Measurements from ENCODE around the gene ZBED2. TPM values are rescaled to one million over a fixed set of nuclear protein-coding genes. Genes with fewer than 3 reads are reported as not detected.
"Not testable (repeated sequence)": the region's sequence is repeated elsewhere in the genome, so short reads cannot be mapped to it uniquely, and the experiment has no call there.

Gene ZBED2, protein sequence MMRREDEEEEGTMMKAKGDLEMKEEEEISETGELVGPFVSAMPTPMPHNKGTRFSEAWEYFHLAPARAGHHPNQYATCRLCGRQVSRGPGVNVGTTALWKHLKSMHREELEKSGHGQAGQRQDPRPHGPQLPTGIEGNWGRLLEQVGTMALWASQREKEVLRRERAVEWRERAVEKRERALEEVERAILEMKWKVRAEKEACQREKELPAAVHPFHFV
- total RNA-seq, result not detected

DNA sequence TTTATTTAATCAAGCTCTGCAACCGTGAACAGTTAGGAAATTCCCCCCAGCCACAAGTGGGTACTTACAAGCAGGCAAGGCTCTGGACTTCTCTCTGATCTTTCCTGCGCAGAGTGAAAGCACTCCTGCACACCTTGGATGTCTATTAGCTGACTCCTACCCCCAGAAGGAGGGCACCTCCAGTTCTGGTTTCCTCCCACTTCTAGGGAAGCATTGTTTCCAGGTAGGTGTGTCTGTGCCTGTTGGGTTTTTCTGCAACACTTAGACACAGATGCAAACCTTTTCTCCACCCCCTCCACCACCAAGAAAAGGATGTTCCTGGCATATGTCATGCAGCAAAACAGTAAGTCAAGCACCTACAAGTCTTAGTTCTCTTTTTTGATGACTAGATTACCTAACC lies at the start of gene ZBED2:
TSS of gene ZBED2 (minus strand) at position 115 of the 400 bp plus-strand sequence. CDS start 1,145 bp downstream, outside the sequence.
- intact Hi-C loops (cut with DNase I), result no loop called here
- DNase-seq (ENCODE audit: low spot score), result no peak
- ATAC-seq, result no peak

DNA sequence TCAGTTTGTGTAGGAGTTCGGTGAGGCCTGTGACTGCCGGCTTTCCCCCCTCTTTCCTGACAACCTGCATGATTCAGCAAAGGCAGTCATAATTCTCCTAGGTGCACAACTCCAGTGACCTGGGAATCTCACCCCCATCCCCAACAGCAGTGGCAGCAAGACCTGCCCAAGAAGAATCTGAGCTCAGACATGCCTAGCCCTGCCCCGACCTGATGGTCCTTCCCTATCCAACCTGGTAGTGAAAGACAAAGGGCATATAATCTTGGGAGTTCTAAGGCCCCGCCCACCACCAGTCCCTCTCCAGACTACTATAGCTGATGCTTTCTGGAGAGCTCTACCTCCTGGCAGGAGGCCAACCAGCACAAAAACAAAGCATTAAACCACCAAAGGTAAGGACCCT lies 44.2 kb upstream of the ZBED2 start:
- DNase-seq (ENCODE audit: low spot score), result no peak
- intact Hi-C loops (cut with DNase I), result no loop called here
- no peak for ATAC-seq

DNA sequence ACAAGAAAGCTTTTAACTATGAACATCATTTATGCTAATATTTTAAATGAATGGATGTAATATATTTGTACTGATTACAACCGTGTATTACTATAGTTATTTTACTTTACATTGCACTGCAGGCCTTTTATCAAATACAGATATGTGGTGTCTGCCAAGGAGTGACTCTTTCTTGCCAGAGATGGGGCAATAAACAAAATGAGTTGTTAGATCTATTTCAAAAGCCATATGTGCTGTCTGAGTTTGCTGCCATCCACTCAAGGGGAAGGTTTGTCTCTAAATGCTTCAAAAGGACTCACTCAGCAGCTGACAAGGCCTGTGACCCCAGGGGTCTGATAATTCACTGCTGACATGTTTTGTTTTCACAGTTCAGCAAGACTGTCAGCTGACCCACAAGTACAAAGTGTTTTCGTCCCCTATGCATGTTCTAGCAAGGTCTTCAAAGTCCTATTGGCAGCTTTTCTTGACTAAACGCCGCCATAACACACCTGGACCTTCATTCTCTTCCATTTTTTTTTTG lies 41.3 kb upstream of the ZBED2 start:
- ATAC-seq, result no peak
- intact Hi-C loops (cut with DNase I), result no loop called here
- DNase-seq (ENCODE audit: low spot score), result no peak

DNA sequence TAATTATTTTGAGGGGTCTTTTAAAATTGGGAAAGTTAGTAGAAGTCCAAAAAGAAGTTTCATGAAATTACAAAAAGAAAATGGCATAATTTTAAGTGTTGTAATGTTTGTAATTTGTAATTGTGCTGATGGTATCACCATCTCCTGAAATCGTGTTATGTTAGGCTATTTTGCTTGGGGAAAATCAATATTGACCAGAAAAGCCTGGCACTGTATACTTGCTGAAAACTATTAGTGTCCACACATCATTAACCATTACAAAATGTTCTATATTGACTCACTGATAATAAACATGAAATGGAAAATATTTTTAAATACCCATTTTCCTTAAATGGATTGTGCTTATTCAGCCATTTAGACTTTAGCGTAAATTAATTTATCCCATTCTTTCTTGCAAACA lies 40.3 kb upstream of the ZBED2 start:
- DNase-seq (ENCODE audit: low spot score) (no peak), ATAC-seq (no peak)
- intact Hi-C loops (cut with DNase I), result no loop called here

DNA sequence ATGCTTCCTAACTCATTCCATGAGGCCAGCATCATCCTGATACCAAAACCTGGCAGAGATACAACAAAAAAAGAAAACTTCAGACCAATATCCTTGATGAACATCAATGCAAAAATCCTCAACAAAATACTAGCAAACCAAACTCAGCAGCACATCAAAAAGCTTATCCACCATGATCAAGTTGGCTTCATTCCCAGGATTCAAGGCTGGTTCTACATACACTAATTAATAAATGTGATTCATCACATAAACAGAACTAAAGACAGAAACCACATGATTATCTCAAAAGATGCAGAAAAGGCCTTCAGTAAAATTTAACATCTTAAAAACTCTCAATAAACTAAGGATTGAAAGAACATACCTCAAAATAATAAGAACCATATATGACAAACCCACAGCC lies 35.5 kb upstream of the ZBED2 start:
- ATAC-seq; DNase-seq (ENCODE audit: low spot score); intact Hi-C loops (cut with DNase I): not testable (repeated sequence)

DNA sequence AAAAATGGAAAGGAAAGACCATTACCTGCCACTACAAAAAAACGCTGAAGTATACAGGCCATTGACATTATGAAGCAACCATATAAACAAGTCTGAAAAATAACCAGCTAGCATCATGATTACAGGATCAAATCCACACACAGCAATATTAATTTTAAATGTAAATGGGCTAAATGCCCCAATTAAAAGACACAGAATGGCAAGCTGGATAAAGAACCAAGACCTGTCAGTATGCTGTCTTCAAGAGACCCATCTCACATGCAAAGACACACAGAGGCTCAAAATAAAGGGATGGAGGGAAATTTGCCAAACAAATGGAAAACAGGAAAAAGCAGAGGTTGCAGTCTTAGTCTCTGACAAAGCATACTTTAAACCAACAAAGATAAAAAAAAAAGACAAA lies 33.9 kb upstream of the ZBED2 start:
- intact Hi-C loops (cut with DNase I); DNase-seq (ENCODE audit: low spot score); ATAC-seq: not testable (repeated sequence)

DNA sequence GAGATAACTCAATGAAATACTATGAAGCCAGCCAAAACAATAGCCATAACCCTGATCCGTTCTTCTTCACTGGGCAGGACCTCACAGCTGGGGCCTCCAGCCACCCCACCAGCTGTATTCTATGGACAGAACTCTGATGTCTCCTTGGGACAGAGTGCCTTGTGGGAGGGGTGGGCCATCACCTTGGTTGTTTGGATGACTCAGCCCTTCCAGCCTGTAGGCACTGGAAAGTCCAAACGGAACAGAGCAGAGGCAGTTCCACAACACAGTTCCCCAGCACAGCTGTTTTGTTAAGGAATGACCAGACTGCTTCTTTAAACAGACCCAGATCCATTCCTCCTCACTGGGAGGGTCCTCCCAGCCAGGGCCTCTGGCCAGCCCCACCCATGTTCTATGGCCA lies 31.9 kb upstream of the ZBED2 start:
- DNase-seq (ENCODE audit: low spot score) (no peak), ATAC-seq (no peak)
- intact Hi-C loops (cut with DNase I), result no loop called here

DNA sequence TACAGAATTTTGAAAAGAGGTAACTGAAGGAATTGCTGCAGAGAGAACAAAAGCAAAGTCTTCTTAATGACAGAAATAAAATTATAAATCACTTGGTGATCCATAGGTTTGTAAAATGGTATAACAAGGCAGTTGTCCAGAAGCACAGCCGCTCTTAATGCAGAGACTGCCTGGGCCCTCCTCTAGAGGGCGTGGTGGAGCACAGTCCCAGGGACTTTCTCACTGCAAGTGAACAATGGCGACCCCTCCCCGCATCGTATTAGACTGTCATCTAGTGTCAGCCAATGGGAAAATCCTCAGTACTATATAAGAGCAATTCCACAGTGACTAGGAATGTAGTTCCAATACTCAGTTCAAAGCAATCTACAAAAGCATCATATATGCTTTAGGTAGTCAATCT lies 26.4 kb upstream of the ZBED2 start:
- intact Hi-C loops (cut with DNase I), result no loop called here
- no peak for DNase-seq (ENCODE audit: low spot score)
- no peak for ATAC-seq

DNA sequence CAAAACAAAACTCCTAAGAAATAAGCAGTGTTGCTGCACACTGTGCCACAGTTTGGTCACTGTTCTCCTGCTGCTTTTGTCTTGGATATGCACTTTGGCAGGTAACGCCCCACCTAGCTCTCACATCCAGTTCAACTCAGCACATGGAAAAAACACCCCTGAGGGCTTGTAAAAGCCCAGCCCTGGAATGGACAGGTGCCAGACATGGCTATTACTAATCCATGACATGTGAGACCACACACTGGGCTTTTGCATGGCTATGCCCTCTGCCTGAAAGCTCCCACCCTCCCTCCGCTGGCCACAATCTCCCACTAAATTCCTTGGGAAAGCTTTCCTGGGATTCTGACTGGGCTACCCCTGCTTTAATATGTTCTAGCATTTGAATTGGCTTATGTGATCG lies 24.7 kb upstream of the ZBED2 start:
- ATAC-seq (no peak), DNase-seq (ENCODE audit: low spot score) (no peak)
- intact Hi-C loops (cut with DNase I), result no loop called here

DNA sequence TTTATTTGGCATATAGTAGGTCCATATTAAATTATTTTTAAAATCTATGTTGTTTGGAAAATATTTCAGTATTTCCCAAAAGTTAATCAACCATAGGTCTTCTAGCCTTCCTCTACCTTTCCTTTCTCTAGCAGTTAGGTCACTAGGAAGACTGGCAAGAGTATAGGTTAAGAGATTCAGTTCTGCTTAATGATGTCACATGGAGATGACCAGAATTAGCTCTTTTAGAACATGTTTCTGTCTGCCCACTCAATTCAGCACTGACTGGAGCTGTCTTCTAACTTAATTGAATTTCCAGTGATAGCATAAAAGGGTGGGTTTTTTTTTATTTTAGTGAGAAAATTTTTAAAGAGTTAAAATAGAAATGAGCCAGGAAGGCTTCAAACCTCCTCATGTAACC lies 23.8 kb upstream of the ZBED2 start:
- ATAC-seq (no peak), DNase-seq (ENCODE audit: low spot score) (no peak)
- intact Hi-C loops (cut with DNase I), result no loop called here

DNA sequence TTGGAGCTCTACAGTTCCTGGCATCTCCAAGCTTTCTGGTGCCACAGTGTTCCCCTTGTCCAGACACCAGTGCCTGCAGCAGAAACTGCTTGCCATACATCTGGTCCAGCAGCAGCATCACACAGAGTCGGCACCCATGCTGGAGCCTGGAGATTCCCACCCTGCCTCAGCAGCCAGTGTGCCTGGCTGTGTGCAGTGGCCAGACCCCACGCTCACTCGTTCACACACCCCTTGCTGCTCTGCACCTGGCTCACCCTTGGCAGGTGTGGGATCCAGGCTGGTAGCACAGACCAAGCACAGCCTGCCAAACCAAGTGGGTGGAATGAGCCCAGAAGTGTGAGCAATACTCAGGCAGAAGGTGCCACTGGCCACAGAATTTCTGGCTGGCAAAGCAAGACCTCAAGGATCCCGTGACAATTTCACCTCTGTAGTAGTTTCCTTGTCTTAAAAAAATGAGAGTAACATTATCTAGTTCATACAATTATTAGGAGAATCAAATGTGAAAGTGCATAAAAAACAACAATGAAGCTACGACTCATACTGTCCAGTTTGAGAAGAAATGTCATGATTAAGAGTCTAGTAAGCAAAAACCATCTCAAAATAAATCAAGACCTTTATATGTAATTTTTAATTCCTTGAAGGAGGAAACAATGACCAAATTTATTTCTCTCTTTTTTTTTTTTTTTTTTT lies 22.9 kb upstream of the ZBED2 start:
- no peak for ATAC-seq
- DNase-seq (ENCODE audit: low spot score), result no peak
- intact Hi-C loops (cut with DNase I), result no loop called here

DNA sequence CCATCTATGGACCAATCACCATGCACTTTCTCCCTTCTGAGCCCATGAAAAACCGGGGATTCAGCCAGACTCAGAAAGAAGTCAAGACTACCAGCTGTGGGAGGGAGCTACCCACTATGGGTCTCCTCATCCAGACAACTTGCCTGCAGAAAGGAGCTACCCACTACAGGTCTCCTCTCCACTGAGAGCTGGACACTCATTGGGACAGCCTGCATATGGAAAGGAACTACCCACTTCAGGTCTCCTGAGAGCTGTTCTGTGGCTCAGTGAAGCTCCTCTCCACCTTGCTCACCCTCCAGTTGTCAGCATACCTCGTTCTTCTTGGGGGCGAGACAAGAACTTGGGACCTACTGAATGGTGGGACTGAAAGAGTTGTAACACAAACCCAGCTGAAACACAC lies 22.3 kb upstream of the ZBED2 start:
- no peak for DNase-seq (ENCODE audit: low spot score)
- ATAC-seq, result no peak
- intact Hi-C loops (cut with DNase I), result no loop called here

DNA sequence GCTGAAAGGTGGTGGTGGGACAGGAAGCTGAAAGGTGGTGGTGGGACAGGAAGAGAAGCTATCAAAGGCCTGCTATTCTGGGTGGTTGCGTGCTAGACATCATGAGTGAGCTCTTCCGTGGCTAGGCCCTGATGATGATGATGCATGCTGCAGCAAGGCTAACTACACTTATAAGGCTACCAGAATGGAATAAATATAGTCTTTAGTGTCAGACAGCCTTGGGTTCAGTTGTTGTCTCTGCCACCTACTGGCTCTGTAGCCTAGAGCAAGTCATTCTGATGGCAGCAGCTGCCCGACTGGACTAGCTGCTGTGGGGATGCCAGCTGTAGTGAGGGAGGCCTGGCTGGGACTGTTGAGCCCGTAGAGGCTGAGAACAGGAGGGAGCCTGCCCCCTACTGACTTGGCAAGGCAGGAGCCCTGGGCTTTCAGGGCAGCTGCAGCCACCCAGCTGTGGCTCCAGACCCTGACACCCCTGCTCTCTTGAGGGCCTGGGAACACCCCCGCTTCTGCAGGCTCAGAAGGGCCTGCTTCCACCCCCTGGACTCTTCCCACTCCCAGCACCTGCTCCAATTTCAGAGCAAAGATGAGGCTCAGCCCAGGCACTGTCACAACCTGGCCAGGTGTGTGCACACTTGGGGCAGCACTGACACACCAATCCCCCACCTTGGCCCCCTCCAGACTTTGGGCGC lies 21.4 kb upstream of the ZBED2 start:
- DNase-seq (ENCODE audit: low spot score), result no peak
- no peak for ATAC-seq
- intact Hi-C loops (cut with DNase I), result no loop called here

DNA sequence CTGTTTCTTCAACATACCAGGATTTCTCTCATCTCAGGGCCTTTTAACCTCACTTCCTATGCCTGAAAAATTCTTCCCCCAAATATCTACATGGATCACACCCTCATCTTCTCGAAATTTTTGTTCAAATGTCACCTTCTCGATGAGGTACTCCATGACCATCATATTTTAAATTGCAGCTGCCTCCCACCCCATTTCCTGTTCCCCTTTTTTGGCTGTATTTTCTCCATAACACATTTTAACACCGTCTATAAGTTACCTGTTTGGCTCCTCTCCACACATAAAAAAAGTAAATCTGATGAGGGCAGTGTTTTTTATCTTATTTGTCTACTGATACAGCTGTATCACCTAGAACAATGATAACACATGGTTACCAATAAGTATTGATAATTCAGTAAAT lies 20.7 kb upstream of the ZBED2 start:
- DNase-seq (ENCODE audit: low spot score), result no peak
- intact Hi-C loops (cut with DNase I), result no loop called here
- ATAC-seq, result no peak

DNA sequence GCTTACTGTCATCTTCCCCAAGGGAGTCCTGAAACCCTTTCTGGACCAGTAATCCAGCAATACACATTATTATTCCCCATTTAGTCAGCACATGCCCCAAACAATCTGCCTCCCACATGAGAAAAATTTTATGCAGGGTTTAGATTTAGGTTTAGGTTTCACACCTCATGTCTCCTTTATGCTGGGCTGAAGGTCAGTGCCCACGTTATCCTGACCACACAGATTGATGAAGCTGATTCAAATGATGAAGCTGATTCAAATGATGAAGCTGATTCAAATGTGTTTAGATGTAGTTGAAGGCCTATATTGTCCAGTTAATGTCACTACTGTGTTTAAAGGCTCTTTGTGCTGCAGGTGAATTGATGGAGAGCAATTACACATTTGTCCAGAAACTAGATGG lies 18.1 kb upstream of the ZBED2 start:
- ATAC-seq (no peak), DNase-seq (ENCODE audit: low spot score) (no peak)
- intact Hi-C loops (cut with DNase I), result no loop called here

DNA sequence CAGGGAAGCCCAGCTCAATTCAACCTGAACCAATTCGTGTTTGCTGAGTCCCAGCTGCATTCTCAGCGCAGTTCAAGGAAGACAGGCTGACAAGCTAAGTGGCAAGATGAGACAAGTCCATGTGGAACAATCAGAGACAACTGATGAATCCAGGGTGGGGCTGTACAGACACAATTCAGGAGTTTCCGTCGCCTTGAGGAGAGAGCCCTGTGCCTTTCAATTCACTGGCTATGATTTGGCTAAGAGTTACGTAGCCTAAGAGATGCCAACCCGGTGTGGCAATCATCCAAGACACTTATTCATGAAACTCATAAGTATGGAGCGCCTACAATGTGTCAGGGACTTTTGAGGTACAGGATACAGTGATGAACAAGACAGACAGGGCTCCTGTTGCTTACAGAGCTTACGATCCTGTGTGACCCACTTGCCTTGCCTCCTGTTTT lies 15.5 kb upstream of the ZBED2 start:
- intact Hi-C loops (cut with DNase I), result no loop called here
- ATAC-seq, result no peak
- no peak for DNase-seq (ENCODE audit: low spot score)

DNA sequence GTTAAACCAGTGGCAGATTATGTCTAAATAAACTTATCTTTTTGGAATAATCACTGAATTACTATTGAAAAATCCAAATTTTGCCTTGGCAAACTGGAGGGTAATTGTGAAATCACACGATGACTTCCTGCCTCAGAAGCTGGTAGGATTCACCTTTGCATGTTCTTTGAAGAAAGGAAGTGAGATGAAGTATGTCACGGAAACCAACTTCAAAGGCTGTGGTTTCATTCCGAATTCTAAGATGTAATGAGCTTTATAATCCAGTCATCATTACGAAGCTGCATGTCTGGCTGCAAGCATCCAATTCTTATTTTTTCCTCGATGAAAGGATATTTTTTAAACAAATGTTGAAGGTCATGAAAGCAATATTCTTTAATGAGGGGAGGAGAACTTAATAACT lies 15.0 kb upstream of the ZBED2 start:
- DNase-seq (ENCODE audit: low spot score) (no peak), ATAC-seq (no peak)
- intact Hi-C loops (cut with DNase I), result no loop called here

DNA sequence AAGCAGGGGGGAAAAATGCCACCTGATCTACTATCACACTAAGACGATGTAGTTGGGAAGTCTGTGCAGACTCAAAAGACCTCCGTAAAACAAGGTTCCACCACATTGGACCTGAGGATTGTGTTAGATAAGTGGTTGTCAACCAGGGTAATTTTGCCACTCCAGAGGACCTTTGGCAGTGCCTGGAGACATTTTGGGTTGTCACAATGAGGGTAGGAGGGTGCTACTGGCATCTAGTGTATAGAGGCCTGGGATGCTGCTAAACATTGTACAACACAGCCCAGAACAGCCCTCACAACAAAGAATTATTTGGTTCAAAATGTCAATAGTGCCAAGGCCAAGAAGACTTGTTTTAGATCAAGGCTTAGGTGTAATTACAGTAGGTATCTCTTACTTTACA lies 14.6 kb upstream of the ZBED2 start:
- DNase-seq (ENCODE audit: low spot score) (no peak), ATAC-seq (no peak)
- intact Hi-C loops (cut with DNase I), result no loop called here

DNA sequence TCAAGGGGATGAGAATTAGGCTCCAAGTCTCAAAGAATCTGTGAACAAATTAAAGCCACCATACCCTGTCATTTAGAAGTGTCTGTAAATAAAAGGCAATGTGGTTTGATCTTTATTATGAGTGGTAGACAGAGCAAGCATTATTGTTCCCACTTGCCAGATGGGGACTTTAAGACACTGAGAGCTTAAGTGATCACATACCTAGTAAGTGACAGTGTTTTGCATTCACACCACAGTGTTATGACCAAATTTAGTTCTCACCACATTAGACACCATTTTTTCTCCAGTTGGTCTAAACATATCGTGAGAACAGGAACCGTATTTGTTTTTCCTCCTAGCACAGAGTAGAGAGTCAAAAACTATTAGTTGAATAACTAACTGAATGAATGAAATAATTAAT lies 13.2 kb upstream of the ZBED2 start:
- ATAC-seq, result no peak
- DNase-seq (ENCODE audit: low spot score), result no peak
- intact Hi-C loops (cut with DNase I), result no loop called here

DNA sequence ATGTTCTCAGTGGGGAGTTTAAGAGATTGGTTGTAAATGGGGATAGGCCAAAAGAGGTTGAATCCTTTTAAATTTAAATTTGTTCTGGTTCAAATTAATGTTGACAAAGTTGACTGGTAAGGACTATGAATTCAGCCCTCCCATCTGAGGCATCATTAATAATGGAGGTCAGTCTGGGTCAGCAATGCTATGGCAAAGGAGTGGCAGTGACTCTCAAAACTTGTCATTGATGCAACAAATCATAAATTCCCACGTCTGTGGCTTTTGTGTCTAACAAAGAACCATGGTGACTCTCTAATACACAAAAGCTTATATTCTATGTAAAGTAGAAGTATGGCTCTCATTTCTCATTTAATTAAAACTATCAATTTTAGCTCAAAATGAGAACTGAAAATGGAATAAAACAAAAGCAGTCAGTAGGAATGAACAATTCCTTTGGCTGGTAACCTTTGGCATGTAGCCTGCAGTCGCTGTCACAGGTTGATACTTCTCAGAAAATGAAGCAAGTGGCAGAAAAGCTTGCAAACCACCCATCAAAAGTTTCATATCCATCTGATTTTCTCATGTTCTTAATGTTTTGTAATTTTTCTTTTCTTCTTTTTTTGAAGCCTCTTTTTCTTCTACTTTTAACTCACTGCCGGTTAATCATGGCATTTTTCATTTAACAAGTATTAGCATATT lies 12.2 kb upstream of the ZBED2 start:
- intact Hi-C loops (cut with DNase I), result no loop called here
- no peak for ATAC-seq
- DNase-seq (ENCODE audit: low spot score), result no peak

Measured in sciatic nerve (tissue), 2 donors.